Gastrocnemius medialis (tissue), 4 donors: ENCODE results near the gene TAF11. TPM values are rescaled to one million over a fixed set of nuclear protein-coding genes. Genes with fewer than 3 reads are reported as not detected.

Source experiments
- ATAC-seq, 2 donors: fragments of 150-250 bp; one replicate each; pipeline ENCODE4 v1.9.1; 2016
- DNase-seq, 2 donors: peaks; one replicate each; pipeline ENCODE4 v3.0.0-alpha.2; 2019
- H3K27ac ChIP-seq, 4 donors: fragments of 200-600 bp; sonication (generic); 1 replicate in 1 of 4; 2 replicates in 3 of 4; pipeline ENCODE4 v1.5.1; 2016 to 2018; ENCODE audit warnings: mild to moderate bottlenecking in 2 of 4, moderate library complexity in 1 of 4
- H3K27me3 ChIP-seq, 3 donors: fragments of 200-600 bp; sonication (generic) in 2 of 3; 1 replicate in 1 of 3; 2 replicates in 2 of 3; pipeline versions ENCODE4 v1.5.1 to v1.6.0; 2016 to 2019; ENCODE audit warnings: mild to moderate bottlenecking in 1 of 3, moderate library complexity in 1 of 3
- H3K36me3 ChIP-seq, 2 donors: fragments of 200-600 bp; sonication (generic) in 1 of 2; one replicate each; pipeline ENCODE4 v1.5.1; 2017 to 2018
- H3K4me1 ChIP-seq, 2 donors: fragments of 200-600 bp; sonication (generic) in 1 of 2; one replicate each; pipeline ENCODE4 v1.5.1; 2016 to 2017; ENCODE audit warnings: mild to moderate bottlenecking in 2 of 2
- H3K4me3 ChIP-seq, 4 donors: fragments of 200-600 bp; sonication (generic) in 3 of 4; 1 replicate in 1 of 4; 2 replicates in 3 of 4; pipeline ENCODE4 v1.5.1; 2016 to 2019; ENCODE audit warnings: mild to moderate bottlenecking in 2 of 4
- H3K9me3 ChIP-seq, 3 donors: fragments of 200-600 bp; sonication (generic) in 2 of 3; 1 replicate in 1 of 3; 2 replicates in 2 of 3; pipeline ENCODE4 v1.5.1; 2016 to 2019
- CTCF ChIP-seq, 5 experiments: fragments of 450-650 bp in 3 of 5; fragments of 200-600 bp in 2 of 5; sonication (generic) in 2 of 5; IDR thresholded peaks in 4 of 5; conservative IDR thresholded peaks in 1 of 5; 1 replicate in 4 of 5; 2 replicates in 1 of 5; pipeline ENCODE4 v1.5.1; 2016 to 2019; ENCODE audit warnings: antibody characterized with exemption in 5 of 5, mild to moderate bottlenecking in 3 of 5, moderate library complexity in 3 of 5
- POLR2A ChIP-seq, 2 donors: fragments of 450-650 bp; IDR thresholded peaks; one replicate each; pipeline ENCODE4 v1.6.1; 2017; ENCODE audit warnings: antibody characterized with exemption in 2 of 2, mild to moderate bottlenecking in 2 of 2, moderate library complexity in 2 of 2
- in situ Hi-C, 4 donors: fragments of 200-750 bp; cut with MboI; loops; one replicate each; pipeline versions ENCODE4 v1.15.0 to v1.8.0; 2017; ENCODE audit warnings: low sequenced_read_pairs in 4 of 4
- intact Hi-C: fragments of 100-400 bp; cut with DNase I; formaldehyde crosslinking; loops from one replicate; pipeline ENCODE4 v1.15.1; 2023; ENCODE audit warnings: low total_unique reads
- total RNA-seq, 4 donors: library from RNA; depleted of rRNA; stranded (reverse); fragments of >200 nt; gene quantifications; one replicate each; pipeline versions ENCODE4 v1.1.0 to v1.2.3, GENCODE V29; 2016

The TAF11 gene
- total RNA-seq, 4 donors from 2014 or later = 23.2 to 32.6 (median 24.0) TPM

GRCh38 chr6:34924831-34925625 is 37.2 kb upstream of the TAF11 start:
- intact Hi-C loops = no loop called here
- no peak for TF ChIP-seq CTCF (IDR thresholded peaks at IDR 0.05 in 4 of 5, conservative IDR thresholded peaks at IDR 0.05 in 1 of 5)
- no peak for TF ChIP-seq POLR2A (IDR thresholded peaks at IDR 0.05)
- Histone ChIP-seq H3K4me3 (no peak overlapping the region), H3K4me1 (peaks cover 7 to 11% of the 10 kb centered on the region in 2 donors), H3K27ac (no peak overlapping the region), H3K27me3 (no peaks in the 10 kb centered on the region), H3K9me3 (no peaks in the 10 kb centered on the region), H3K36me3 (no peaks in the 10 kb centered on the region)
- no peak for ATAC-seq
- in situ Hi-C loops = no loop called here
- DNase-seq = no peak

GRCh38 chr6:34922177-34922663 is 34.4 kb upstream of the TAF11 start:
- intact Hi-C loops = no loop called here
- DNase-seq (no peak), ATAC-seq (no peak)
- TF ChIP-seq POLR2A (IDR thresholded peaks at IDR 0.05) = no peak
- no peak for TF ChIP-seq CTCF (IDR thresholded peaks at IDR 0.05 in 4 of 5, conservative IDR thresholded peaks at IDR 0.05 in 1 of 5)
- Histone ChIP-seq H3K27ac (no peak overlapping the region), H3K27me3 (no peaks in the 10 kb centered on the region), H3K9me3 (no peaks in the 10 kb centered on the region), H3K4me3 (no peak overlapping the region), H3K4me1 (peaks cover 5 to 24% of the 10 kb centered on the region in 2 donors), H3K36me3 (no peaks in the 10 kb centered on the region)
- in situ Hi-C loops = no loop called here

GRCh38 chr6:34920097-34920496 is 32.3 kb upstream of the TAF11 start:
- H3K9me3 ChIP-seq = no peaks in the 10 kb centered on the region
- TF ChIP-seq CTCF (IDR thresholded peaks at IDR 0.05 in 4 of 5, conservative IDR thresholded peaks at IDR 0.05 in 1 of 5) = no peak
- TF ChIP-seq POLR2A (IDR thresholded peaks at IDR 0.05) = no peak
- no peaks in the 10 kb centered on the region for H3K27me3 ChIP-seq
- no peak overlapping the region for H3K27ac ChIP-seq
- intact Hi-C loops = no loop called here
- H3K4me3 ChIP-seq = no peak overlapping the region
- no peaks in the 10 kb centered on the region for H3K36me3 ChIP-seq
- ATAC-seq = no peak
- no peak for DNase-seq
- in situ Hi-C loops = no loop called here
- H3K4me1 ChIP-seq = peaks cover 13 to 44% of the 10 kb centered on the region in 2 donors

GRCh38 chr6:34919651-34920050 is 31.8 kb upstream of the TAF11 start:
- ATAC-seq = peak; percentile 44 to 45
- Histone ChIP-seq H3K36me3 (no peaks in the 10 kb centered on the region), H3K4me1 (peaks cover 15 to 48% of the 10 kb centered on the region in 2 donors), H3K27me3 (no peaks in the 10 kb centered on the region), H3K4me3 (no peak overlapping the region), H3K9me3 (no peaks in the 10 kb centered on the region), H3K27ac (peak overlapping the region in 2 of 4 donors; percentile 31 to 64)
- TF ChIP-seq CTCF (IDR thresholded peaks at IDR 0.05 in 4 of 5, conservative IDR thresholded peaks at IDR 0.05 in 1 of 5) = no peak
- no peak for TF ChIP-seq POLR2A (IDR thresholded peaks at IDR 0.05)
- intact Hi-C loops = no loop called here
- in situ Hi-C loops = no loop called here
- DNase-seq = no peak
